K562 (cell line): ENCODE results near the gene ADPRH. TPM values are rescaled to one million over a fixed set of nuclear protein-coding genes. Genes with fewer than 3 reads are reported as not detected.

Experiments used
- ATAC-seq: fragments of 200-7000 bp; cut with Tn5 transposase; 3 replicates; pipeline ENCODE4 v1.9.1; 2020; ENCODE audit warnings: moderate library complexity
- BruUV-seq: library from RNA; stranded (reverse); fragments of 400-500 nt; replicated peaks from 2 replicates; lab custom pipeline; 2021; lab: Mats Ljungman, UMichigan
- CTCF ChIA-PET: fragments of 300-600 bp; formaldehyde crosslinking; extraction: SDS; loops from one replicate; lab custom pipeline; 2021; ENCODE audit warnings: low intra/inter-chr PET ratio; lab: Yijun Ruan, JAX
- POLR2A ChIA-PET: fragments of 300-600, 350-650 bp; sonication (Branson Sonifier 250); formaldehyde crosslinking; extraction: SDS; loops from one replicate; lab custom pipeline; 2021; ENCODE audit warnings: antibody characterized with exemption, inconsistent platforms; lab: Yijun Ruan, JAX
- DNase-seq, 4 experiments: peaks; one replicate each; pipeline versions ENCODE4 v3.0.0 to v3.0.0-alpha.2; 2011 to 2018; ENCODE audit warnings: low spot score in 3 of 4, mixed read lengths in 3 of 4; ENCODE audit errors: extremely low read depth in 1 of 4
- FAIRE-seq: peaks from 2 replicates; lab custom pipeline; 2011; peaks lifted over from hg19 to GRCh38; lab: Jason Lieb, UNC
- H2AFZ ChIP-seq: 2 replicates; pipeline ENCODE4 v1.6.0; 2011; ENCODE audit warnings: low read depth, low read length, control low read depth, inconsistent platforms
- H3K27ac ChIP-seq: fragments of 200-600 bp; 3 replicates; pipeline ENCODE4 v1.8.0; 2011; ENCODE audit warnings: low read depth, mild to moderate bottlenecking, control low read depth, inconsistent platforms, low read length, moderate library complexity, mixed read lengths; ENCODE audit errors: extremely low read depth
- H3K27me3 ChIP-seq, 2 experiments: fragments of 300-600 bp in 1 of 2; 2 replicates in 1 of 2; 3 replicates in 1 of 2; pipeline versions ENCODE4 v1.6.0 to v1.8.0; 2011; ENCODE audit warnings: inconsistent platforms in 2 of 2, low read length in 2 of 2, mild to moderate bottlenecking in 1 of 2, mixed read lengths in 1 of 2, moderate library complexity in 1 of 2; ENCODE audit not compliant: control insufficient read depth in 2 of 2, insufficient read depth in 2 of 2
- H3K36me3 ChIP-seq: fragments of 300-600 bp; 3 replicates; pipeline ENCODE4 v1.8.0; 2011; ENCODE audit warnings: mild to moderate bottlenecking, low read length, inconsistent platforms; ENCODE audit not compliant: control insufficient read depth, insufficient read depth
- H3K4me1 ChIP-seq, 2 experiments: fragments of 200-600 bp in 1 of 2; replicated peaks in 1 of 2; 2 replicates in 1 of 2; 3 replicates in 1 of 2; pipeline versions ENCODE4 v1.5.1 to v1.8.0; 2011; ENCODE audit warnings: inconsistent platforms in 2 of 2, low read length in 2 of 2, mild to moderate bottlenecking in 1 of 2, mixed read lengths in 1 of 2, moderate library complexity in 1 of 2; ENCODE audit not compliant: control insufficient read depth in 2 of 2, insufficient read depth in 2 of 2
- H3K4me2 ChIP-seq: 2 replicates; pipeline ENCODE4 v1.6.1; 2011; ENCODE audit warnings: low read length, control low read depth, inconsistent platforms, mixed read lengths; ENCODE audit not compliant: insufficient read depth
- H3K4me3 ChIP-seq: fragments of 200-600 bp; sonication (generic), shearing (Covaris generic); 2 replicates; pipeline ENCODE4 v1.5.1; 2016; ENCODE audit warnings: control low read depth, inconsistent platforms
- H3K79me2 ChIP-seq: fragments of 200-600 bp; 3 replicates; pipeline ENCODE4 v1.8.0; 2011; ENCODE audit warnings: low read length, inconsistent platforms; ENCODE audit not compliant: control insufficient read depth, insufficient read depth
- H3K9ac ChIP-seq, 2 experiments: 2 replicates each; pipeline versions ENCODE4 v1.6.0 to v1.6.1; 2011; ENCODE audit warnings: low read depth in 2 of 2, low read length in 2 of 2, control low read depth in 1 of 2, inconsistent platforms in 1 of 2, mild to moderate bottlenecking in 1 of 2, mixed read lengths in 1 of 2; ENCODE audit not compliant: insufficient read depth in 1 of 2
- H3K9me1 ChIP-seq: one replicate; pipeline ENCODE4 v1.6.0; 2011; ENCODE audit warnings: inconsistent platforms, mild to moderate bottlenecking, low read length, moderate library complexity; ENCODE audit not compliant: control insufficient read depth, insufficient read depth
- H3K9me3 ChIP-seq: replicated peaks from 2 replicates; pipeline ENCODE4 v1.5.1; 2011; ENCODE audit warnings: low read depth, low read length, inconsistent platforms; ENCODE audit not compliant: control insufficient read depth, insufficient read depth
- H4K20me1 ChIP-seq: replicated peaks from 2 replicates; pipeline ENCODE4 v1.6.1; 2011; ENCODE audit warnings: low read length, inconsistent platforms, mixed read lengths; ENCODE audit not compliant: control insufficient read depth, insufficient read depth
- CBFB ChIP-seq: sonication (generic); formaldehyde crosslinking; IDR thresholded peaks from 2 replicates; pipeline ENCODE4 v1.4.0; 2020; ENCODE audit warnings: mild to moderate bottlenecking, missing genetic modification reagents
- CEBPZ ChIP-seq: fragments of 150-350 bp; IDR thresholded peaks from 2 replicates; pipeline ENCODE4 v1.6.1; 2014; ENCODE audit warnings: low read depth, mild to moderate bottlenecking, low read length, borderline replicate concordance
- ELF1 ChIP-seq: fragments of 200-800 bp; sonication (Bioruptor generic); IDR thresholded peaks from 2 replicates; pipeline ENCODE4 v1.6.1; 2016; ENCODE audit warnings: missing genetic modification characterization, missing compliant biosample characterization
- PKNOX1 ChIP-seq: fragments of 450-650 bp; IDR thresholded peaks from 2 replicates; pipeline ENCODE4 v1.6.1; 2016
- RREB1 ChIP-seq: fragments of 250-450 bp; sonication (Bioruptor Pico); IDR thresholded peaks from 2 replicates; pipeline ENCODE4 v1.4.0; 2020
- SFPQ ChIP-seq: fragments of 200-400 bp; formaldehyde crosslinking; IDR thresholded peaks from 2 replicates; pipeline ENCODE4 v1.6.1; 2017; ENCODE audit warnings: mild to moderate bottlenecking, low read depth, low read length, moderate library complexity
- TCF7L2 ChIP-seq: fragments of 150-350 bp; IDR thresholded peaks from 2 replicates; pipeline ENCODE4 v1.6.1; 2016; ENCODE audit warnings: low read depth, mild to moderate bottlenecking, low read length, moderate library complexity
- WGBS: fragments of 100-300 bp; shearing (Covaris generic); methylation state at CpG from one replicate; pipeline ENCODE4 v1.1.6; 2016; ENCODE audit warnings: low coverage, mixed read lengths; ENCODE audit not compliant: insufficient coverage; ENCODE audit errors: missing lambda C conversion rate; 5-methylcytosine and 5-hydroxymethylcytosine counted together
- in situ Hi-C: fragments of 300-500 bp; cut with MboI; formaldehyde crosslinking; loops from 4 replicates; pipeline ENCODE4 v1.15.0; 2018; ENCODE audit warnings: inconsistent platforms, mixed read lengths
- intact Hi-C: fragments of 100-400 bp; cut with micrococcal nuclease; formaldehyde crosslinking; loops from 2 replicates; pipeline ENCODE4 v1.14.2; 2022
- polyA plus RNA-seq, 8 experiments: library from polyadenylated mRNA; depleted of rRNA in 4 of 8; stranded (reverse) in 5 of 8; unstranded in 3 of 8; fragments of >200 nt; fragmentation: Nextera tagmentation in 2 of 8; fragmentation: Illumina TruSeq in 1 of 8; extraction: Ambion mirVana in 2 of 8; extraction: Trizol in 1 of 8; gene quantifications; 2 replicates each; pipeline versions ENCODE4 v1.2.1 to v1.2.3, GENCODE V29; 2011 to 2014; ENCODE audit warnings: inconsistent platforms in 1 of 8, missing spikeins in 1 of 8
- total RNA-seq, 7 experiments: library from RNA; depleted of rRNA in 6 of 7; stranded (reverse); fragments of >200 nt in 6 of 7; fragmentation: Illumina TruSeq in 2 of 7; extraction: Trizol in 2 of 7; gene quantifications; 2 replicates each; pipeline versions ENCODE4 v1.2.1 to v1.2.3, GENCODE V29; 2011 to 2021; ENCODE audit warnings: low replicate concordance in 1 of 7

Gene ADPRH
- total and polyA plus RNA-seq, 9 of the 15 experiments (the other 6 are each of a cell fraction or from before 2014, with no cell fraction given), result 0.01 to 1.4 (median 0.65) TPM

DNA sequence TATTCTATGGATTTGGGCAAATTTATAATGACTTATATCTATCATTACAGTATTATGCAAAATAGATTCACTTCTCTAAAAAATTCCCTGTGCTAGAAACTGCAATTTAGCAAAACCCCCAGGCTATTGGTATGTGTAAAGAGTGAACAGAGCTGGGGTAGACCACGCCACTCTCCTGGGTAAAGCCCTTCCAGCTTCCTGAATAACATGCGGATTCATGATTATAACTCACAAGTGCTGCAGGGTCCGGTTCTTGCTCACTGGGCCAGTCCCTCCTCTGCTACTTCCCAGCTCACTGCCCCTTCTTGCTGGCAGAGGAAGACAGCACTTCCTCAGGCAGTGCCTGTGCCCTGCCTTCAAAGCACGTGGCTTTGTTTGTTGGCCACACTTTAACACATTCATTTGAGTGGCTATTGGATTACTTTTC lies 24.0 kb upstream of the ADPRH start:
- no peaks in the 10 kb centered on the region for H4K20me1 ChIP-seq
- FAIRE-seq (no peak), DNase-seq (no peak), ATAC-seq (no peak)
- WGBS, result 68% methylated on average over 3 of the region's 4 CpGs
- H2AFZ ChIP-seq, result no peak overlapping the region
- no peak overlapping the region for H3K4me3 ChIP-seq
- ChIA-PET CTCF (no interaction called here), POLR2A (interaction anchor here (1.3 kb wide), 1 partner anchor 25 kb away, joined by 3 read pairs; no protein-coding TSS in a partner anchor)
- H3K27me3 ChIP-seq, result no peaks in the 10 kb centered on the region
- peaks cover 0 to 12% of the 10 kb centered on the region in 2 experiments; a peak in 3 of 5 replicates for H3K4me1 ChIP-seq
- no peaks in the 10 kb centered on the region for H3K9me1 ChIP-seq
- no peak overlapping the region for H3K4me2 ChIP-seq
- intact Hi-C loops, result loop anchor here (5.0 kb wide), 1 partner anchor 122 kb away; the partner anchor contains the start of gene COX17
- in situ Hi-C loops, result no loop called here
- H3K9me3 ChIP-seq, result no peaks in the 10 kb centered on the region
- peaks cover 8% of the 10 kb centered on the region; the same call in 1 of the 3 replicates for H3K79me2 ChIP-seq
- H3K27ac ChIP-seq, result no peak overlapping the region
- H3K36me3 ChIP-seq, result no peaks in the 10 kb centered on the region
- H3K9ac ChIP-seq, result no peak overlapping the region
- BruUV-seq, result no TSS peak
- no peak for TF ChIP-seq TCF7L2
- no peak for TF ChIP-seq CEBPZ
- TF ChIP-seq ELF1 (tag), result no peak
- TF ChIP-seq SFPQ, result no peak
- no peak for TF ChIP-seq PKNOX1
- TF ChIP-seq CBFB, result no peak
- TF ChIP-seq RREB1 (CRISPR knock-in tag), result no peak
